Lower lobe of right lung (tissue), 2 donors: Measurements from ENCODE around the gene MYOCOS. TPM values are rescaled to one million over a fixed set of nuclear protein-coding genes. Genes with fewer than 3 reads are reported as not detected.

ENCODE experiments used
- ATAC-seq, 2 donors: fragments of 200-7000 bp; cut with Tn5 transposase; one replicate each; pipeline ENCODE4 v1.9.1; 2020 to 2022; ENCODE audit warnings: mild to moderate bottlenecking in 2 of 2, moderate library complexity in 2 of 2
- DNase-seq: peaks from one replicate; pipeline ENCODE4 v3.0.0-alpha.2; 2020
- H3K27ac ChIP-seq: fragments of 200-600 bp; one replicate; pipeline ENCODE4 v1.8.0; 2022
- H3K27me3 ChIP-seq: fragments of 200-600 bp; one replicate; pipeline ENCODE4 v1.8.0; 2022; ENCODE audit warnings: low read depth
- H3K36me3 ChIP-seq: fragments of 200-600 bp; one replicate; pipeline ENCODE4 v1.8.0; 2022; ENCODE audit warnings: mild to moderate bottlenecking
- H3K4me1 ChIP-seq: fragments of 200-600 bp; one replicate; pipeline ENCODE4 v1.8.0; 2022
- H3K4me3 ChIP-seq: fragments of 200-600 bp; one replicate; pipeline ENCODE4 v1.8.0; 2022; ENCODE audit warnings: mild to moderate bottlenecking
- H3K9me3 ChIP-seq: fragments of 200-600 bp; one replicate; pipeline ENCODE4 v1.8.0; 2022
- intact Hi-C: fragments of 100-400 bp; cut with DNase I; formaldehyde crosslinking; loops from one replicate; pipeline ENCODE4 v1.11.0; 2022
- total RNA-seq: library from RNA; stranded (reverse); fragmentation: NEBNext Ultra II Directional; extraction: Animal tissue kit (Norgen Biotek cat#: 25700); gene quantifications from one replicate; pipeline ENCODE4 v1.2.1, GENCODE V29; 2021
- TF ChIP-seq, protein P1 (sequence below): fragments of 200-600 bp; IDR thresholded peaks from one replicate; pipeline ENCODE4 v1.8.0; 2022; ENCODE audit warnings: antibody characterized with exemption, mild to moderate bottlenecking
- donor health status: DM: no; HTN: yes; CAD: no; lungs with severe emphysema.

Gene MYOCOS
- total RNA-seq, 1 donor from 2014 or later: 0.18 TPM

DNA sequence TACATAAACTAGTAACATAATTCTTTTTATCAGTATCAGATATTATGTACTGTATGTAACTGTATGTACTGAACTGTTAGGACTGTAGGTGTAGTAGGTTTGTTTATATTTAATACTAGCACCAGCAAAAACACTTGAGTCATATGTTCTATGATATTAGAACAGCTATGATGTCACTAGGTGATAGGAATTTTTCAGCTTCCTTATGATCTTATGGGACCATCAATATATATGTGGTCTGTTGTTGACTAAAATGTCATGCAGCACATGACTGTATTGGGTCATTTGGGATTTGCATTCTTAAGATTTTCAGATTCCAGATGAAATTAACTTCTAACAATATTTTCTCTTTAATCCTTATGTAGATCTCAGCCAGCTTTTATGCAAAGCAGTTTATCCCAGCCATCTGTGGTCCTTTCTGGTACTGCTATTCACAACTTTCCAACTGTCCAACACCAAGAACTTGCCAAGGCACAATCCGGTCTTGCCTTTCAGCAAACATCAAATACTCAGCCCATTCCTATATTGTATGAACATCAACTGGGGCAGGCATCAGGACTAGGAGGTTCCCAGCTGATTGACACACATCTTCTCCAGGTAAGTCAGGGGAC, 38.3 kb upstream of the MYOCOS start:
- no peak overlapping the region for H3K4me3 ChIP-seq
- DNase-seq: no peak
- no peak overlapping the region for H3K27ac ChIP-seq
- ATAC-seq: no peak
- intact Hi-C loops: no loop called here
- H3K36me3 ChIP-seq: peaks cover 99% of the 10 kb centered on the region
- H3K27me3 ChIP-seq: no peaks in the 10 kb centered on the region
- no peaks in the 10 kb centered on the region for H3K9me3 ChIP-seq
- TF ChIP-seq, protein P1, sequence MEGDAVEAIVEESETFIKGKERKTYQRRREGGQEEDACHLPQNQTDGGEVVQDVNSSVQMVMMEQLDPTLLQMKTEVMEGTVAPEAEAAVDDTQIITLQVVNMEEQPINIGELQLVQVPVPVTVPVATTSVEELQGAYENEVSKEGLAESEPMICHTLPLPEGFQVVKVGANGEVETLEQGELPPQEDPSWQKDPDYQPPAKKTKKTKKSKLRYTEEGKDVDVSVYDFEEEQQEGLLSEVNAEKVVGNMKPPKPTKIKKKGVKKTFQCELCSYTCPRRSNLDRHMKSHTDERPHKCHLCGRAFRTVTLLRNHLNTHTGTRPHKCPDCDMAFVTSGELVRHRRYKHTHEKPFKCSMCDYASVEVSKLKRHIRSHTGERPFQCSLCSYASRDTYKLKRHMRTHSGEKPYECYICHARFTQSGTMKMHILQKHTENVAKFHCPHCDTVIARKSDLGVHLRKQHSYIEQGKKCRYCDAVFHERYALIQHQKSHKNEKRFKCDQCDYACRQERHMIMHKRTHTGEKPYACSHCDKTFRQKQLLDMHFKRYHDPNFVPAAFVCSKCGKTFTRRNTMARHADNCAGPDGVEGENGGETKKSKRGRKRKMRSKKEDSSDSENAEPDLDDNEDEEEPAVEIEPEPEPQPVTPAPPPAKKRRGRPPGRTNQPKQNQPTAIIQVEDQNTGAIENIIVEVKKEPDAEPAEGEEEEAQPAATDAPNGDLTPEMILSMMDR: no peak
- no peaks in the 10 kb centered on the region for H3K4me1 ChIP-seq

DNA sequence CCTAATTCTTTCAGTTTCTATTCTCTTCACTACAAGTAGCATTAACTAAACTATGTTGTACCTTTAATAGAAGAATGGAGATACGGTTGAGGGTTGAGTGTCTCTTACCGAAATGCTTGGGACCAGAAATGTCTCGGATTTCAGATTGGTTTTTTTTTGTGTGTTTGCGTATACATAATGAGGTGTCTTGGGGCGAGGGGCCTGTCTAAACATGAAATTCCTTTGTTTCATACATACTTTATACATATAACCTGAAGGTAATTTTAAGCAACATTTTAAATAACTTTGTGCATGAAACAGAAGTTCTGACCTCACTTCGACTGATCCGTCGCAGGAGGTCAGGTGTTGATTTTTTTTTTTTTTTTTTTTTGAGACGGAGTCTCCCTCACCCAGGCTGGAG, 36.3 kb upstream of the MYOCOS start:
- no peaks in the 10 kb centered on the region for H3K27me3 ChIP-seq
- DNase-seq (no peak), ATAC-seq (no peak)
- H3K4me3 ChIP-seq: no peak overlapping the region
- TF ChIP-seq, protein P1: no peak
- no peaks in the 10 kb centered on the region for H3K9me3 ChIP-seq
- no peaks in the 10 kb centered on the region for H3K4me1 ChIP-seq
- intact Hi-C loops: no loop called here
- no peak overlapping the region for H3K27ac ChIP-seq
- H3K36me3 ChIP-seq: peaks cover 99% of the 10 kb centered on the region

DNA sequence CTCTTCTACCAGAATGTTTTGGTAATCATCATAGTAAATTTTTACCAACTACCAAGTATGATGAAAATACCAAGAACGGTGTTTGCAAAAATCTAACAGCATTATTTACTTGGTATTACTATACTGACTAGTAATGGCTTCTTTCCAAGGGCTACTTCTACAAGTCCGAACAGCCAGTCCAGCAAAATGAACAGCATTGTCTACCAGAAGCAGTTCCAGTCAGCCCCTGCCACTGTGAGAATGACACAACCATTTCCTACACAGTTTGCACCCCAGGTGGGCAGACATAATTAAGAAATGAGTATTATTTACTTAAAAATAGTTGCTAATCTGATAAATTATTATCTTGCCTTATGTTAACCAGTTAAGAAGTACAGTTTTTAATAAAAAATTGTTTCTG, 33.8 kb upstream of the MYOCOS start:
- no peaks in the 10 kb centered on the region for H3K9me3 ChIP-seq
- H3K36me3 ChIP-seq: peaks cover 100% of the 10 kb centered on the region
- intact Hi-C loops: no loop called here
- DNase-seq: no peak
- no peak overlapping the region for H3K27ac ChIP-seq
- no peaks in the 10 kb centered on the region for H3K4me1 ChIP-seq
- H3K4me3 ChIP-seq: no peak overlapping the region
- H3K27me3 ChIP-seq: no peaks in the 10 kb centered on the region
- no peak for ATAC-seq
- TF ChIP-seq, protein P1: no peak

DNA sequence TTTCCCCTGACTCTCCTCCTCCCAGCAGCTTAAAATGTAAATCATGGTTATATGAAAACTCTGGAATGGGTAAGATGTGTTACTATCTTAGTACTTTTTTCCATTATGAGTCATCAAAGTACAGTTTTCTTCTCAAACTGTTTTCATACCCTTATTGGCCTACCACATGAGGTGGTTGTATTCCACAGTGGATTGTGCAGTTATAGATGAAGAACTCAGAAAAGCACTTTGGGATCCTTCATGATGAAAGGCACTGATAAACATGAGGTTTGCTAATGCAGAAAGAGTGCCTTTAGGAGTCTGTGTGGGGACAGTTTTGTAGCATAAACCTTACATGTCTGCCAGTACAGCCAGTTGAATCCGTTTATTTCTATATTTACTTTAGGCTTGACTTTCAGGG, 32.0 kb upstream of the MYOCOS start:
- H3K36me3 ChIP-seq: peaks cover 96% of the 10 kb centered on the region
- intact Hi-C loops: no loop called here
- H3K9me3 ChIP-seq: no peaks in the 10 kb centered on the region
- H3K4me3 ChIP-seq: no peak overlapping the region
- TF ChIP-seq, protein P1: no peak
- no peak overlapping the region for H3K27ac ChIP-seq
- H3K4me1 ChIP-seq: no peaks in the 10 kb centered on the region
- no peak for DNase-seq
- ATAC-seq: no peak
- no peaks in the 10 kb centered on the region for H3K27me3 ChIP-seq

DNA sequence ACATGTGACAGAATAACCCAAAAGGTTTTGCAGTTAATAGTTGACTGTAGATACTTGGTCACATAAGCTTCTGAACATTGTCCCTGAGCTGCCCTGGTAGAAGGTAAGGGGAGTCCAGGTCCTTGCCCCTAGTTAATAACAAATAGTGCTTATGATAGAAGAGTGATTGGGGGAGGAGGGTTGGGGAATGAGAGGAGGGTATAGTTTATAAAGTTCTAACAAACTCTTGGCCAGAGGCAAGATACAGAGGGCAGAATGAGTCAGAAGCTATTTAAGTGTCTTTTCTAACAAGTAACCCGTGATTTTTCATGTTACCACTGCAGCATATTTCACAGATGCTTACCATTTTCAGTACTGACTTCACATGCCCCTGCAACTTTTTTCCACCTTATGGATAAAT, 26.7 kb upstream of the MYOCOS start:
- Histone ChIP-seq H3K27me3 (no peaks in the 10 kb centered on the region), H3K4me3 (no peak overlapping the region), H3K27ac (no peak overlapping the region), H3K36me3 (peaks cover 47% of the 10 kb centered on the region), H3K4me1 (no peaks in the 10 kb centered on the region), H3K9me3 (no peaks in the 10 kb centered on the region)
- TF ChIP-seq, protein P1: no peak
- DNase-seq (no peak), ATAC-seq (no peak)
- intact Hi-C loops: no loop called here
